GM13976 (cell line): Measurements from ENCODE around the gene MYL4.
A peak's percentile ranks its signal among the peaks of the same experiment; 100 is the strongest.

Experiments
- DNase-seq: peaks from one replicate; pipeline ENCODE4 v3.0.0; 2012; ENCODE audit warnings: low spot score
- in situ Hi-C: fragments of 300-500 bp; cut with MboI; formaldehyde crosslinking; loops from one replicate; pipeline ENCODE4 v1.12.0; 2022; ENCODE audit warnings: low sequenced_read_pairs, mixed read lengths, inconsistent platforms; ENCODE audit not compliant: unreplicated experiment
- TF ChIP-seq, protein P1 (sequence below): IDR thresholded peaks from 2 replicates; pipeline ENCODE4 v1.5.1; 2012; ENCODE audit warnings: borderline replicate concordance, mild to moderate bottlenecking; ENCODE audit not compliant: insufficient read depth; ENCODE audit errors: extremely low read depth, missing control alignments, control extremely low read depth

The MYL4 gene

DNA sequence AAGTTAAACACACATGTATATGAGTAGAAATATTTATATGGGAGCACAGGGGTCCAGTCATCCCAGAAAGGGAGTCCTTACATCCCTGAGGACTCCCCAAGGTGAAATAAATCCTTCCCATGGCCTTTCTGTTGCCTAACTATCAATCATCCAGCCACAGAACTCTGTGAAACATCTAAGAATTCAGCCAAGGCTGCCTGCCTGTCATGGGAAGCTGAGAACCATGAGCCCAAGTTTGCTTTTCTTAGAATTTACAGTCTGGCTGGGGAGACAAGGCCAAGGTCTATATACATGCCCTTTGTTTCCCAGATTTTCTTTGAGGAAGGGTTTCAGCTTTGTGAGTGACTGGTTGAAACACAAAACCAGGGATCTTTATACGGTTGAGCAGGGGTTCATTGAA is 15.8 kb downstream of the MYL4 start:
- DNase-seq = no peak
- in situ Hi-C loops = no loop called here
- TF ChIP-seq, protein P1, sequence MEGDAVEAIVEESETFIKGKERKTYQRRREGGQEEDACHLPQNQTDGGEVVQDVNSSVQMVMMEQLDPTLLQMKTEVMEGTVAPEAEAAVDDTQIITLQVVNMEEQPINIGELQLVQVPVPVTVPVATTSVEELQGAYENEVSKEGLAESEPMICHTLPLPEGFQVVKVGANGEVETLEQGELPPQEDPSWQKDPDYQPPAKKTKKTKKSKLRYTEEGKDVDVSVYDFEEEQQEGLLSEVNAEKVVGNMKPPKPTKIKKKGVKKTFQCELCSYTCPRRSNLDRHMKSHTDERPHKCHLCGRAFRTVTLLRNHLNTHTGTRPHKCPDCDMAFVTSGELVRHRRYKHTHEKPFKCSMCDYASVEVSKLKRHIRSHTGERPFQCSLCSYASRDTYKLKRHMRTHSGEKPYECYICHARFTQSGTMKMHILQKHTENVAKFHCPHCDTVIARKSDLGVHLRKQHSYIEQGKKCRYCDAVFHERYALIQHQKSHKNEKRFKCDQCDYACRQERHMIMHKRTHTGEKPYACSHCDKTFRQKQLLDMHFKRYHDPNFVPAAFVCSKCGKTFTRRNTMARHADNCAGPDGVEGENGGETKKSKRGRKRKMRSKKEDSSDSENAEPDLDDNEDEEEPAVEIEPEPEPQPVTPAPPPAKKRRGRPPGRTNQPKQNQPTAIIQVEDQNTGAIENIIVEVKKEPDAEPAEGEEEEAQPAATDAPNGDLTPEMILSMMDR = no peak

DNA sequence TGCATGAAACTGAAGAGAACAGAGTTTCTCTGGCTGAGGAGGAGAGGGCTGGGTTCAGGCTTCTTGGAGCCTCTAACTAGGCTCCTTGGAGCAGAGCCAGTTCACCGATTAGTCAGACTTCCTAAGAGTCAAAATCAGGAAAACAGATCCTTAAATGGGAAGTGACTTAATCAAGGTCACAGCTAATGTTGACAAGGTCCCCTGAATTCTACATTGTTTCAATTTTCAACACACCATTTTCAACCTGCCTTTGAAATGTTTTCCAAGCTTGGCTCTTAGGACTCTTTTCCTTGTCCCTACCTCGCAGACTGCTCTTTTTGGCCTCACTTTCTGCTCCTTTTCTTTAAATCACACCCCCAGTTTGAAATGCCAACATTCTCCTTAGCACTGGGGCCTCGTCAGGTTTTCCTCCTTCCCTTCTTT is 16.3 kb downstream of the MYL4 start:
- no peak for DNase-seq
- TF ChIP-seq, protein P1 = no peak
- in situ Hi-C loops = no loop called here

DNA sequence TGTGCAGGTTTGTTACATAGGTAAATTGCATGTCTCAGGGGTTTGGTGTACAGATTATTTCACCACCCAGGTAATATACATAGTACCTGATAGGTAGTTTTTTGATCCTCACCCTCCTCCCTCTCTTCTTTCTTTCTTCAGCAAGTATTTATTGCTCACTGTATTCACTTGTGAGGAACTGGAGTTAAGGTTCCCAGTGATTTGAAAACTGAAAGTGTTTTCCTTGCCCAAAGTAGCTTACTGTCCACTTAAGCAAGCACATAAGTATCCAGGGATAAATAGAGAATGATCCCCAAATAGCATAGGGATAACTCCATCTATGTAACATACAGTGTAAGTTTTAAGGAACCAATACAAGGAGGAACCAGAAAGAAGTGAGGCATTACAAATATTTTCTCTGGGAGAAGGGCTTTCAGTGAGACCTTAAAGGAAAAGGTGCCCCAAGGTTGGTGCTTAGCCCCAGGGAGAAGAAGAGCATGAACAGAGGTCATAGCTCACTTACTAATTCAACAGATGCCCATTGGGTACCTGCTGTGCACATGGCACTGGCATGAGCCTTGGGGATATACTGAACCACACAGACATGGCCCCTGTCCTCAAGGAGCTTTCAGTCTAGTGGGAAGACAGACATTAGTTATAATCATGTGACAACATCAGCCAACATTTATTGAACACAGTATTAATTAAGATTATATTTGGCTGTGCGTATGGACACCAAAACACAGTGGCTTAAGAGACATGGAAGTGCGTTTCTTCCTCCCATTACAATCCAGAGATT is 17.0 kb downstream of the MYL4 start:
- TF ChIP-seq, protein P1 = no peak
- in situ Hi-C loops = no loop called here
- DNase-seq = no peak

DNA sequence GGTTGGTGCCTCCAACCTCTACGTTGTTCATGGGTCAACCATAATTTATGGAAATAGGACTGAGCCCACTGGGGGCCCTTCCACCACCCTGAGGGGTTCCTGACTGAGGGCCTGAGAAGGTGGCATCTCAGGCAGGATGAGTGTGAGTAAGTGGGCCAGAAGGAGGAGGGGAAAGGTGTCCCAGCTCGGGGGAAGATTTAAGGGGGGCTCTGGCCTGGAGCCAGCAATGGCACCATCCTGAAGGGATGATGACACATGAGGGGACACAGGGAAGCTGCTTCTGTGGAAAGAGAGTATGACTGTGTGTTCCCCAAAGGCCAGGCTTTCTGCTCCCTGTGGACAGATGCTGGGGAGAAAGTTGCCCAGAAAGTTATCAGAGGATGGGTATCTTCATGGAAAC is 18.7 kb downstream of the MYL4 start:
- in situ Hi-C loops = no loop called here
- DNase-seq = no peak
- TF ChIP-seq, protein P1 = no peak

DNA sequence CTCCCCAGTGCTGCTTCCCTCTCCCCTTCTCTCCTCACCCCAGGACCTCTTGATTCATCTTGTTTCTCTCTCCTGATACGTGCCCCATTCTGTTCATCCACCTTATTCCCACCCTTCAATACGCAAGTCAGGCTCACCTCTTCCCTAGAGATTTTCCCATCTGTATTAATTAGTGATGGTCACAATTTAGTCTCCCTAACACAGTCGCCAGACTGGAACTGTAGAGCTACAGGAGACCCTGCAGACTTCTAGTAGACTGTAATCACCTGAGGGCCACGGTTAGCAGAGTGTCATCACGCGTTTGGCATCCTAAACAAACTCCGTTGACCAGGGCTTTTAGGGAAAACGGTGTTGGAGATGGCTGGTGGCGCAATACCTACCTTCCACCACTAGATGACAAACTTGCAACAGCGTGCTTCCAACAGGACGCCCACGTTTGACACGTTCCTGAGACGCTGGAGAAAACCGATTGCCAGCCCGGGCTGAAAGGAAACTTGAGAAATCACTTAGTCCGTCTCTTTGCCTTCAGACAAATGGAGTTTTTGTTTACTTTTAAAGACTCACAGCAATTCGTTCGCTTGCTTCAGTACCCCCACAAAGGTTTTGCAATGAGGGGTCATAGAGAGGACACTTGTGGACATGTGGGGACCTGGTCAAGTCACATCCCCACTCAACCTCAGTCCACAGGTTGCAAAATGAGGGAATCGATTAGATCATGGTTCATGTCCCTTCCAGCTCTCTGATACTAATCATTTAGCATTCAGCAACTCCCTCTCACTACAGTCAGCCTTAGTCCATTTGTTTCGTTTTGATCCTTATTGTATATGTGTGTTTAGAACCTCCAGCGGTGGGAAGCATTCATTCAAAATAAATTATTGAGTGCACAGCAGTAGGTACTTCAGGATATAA is 20.6 kb downstream of the MYL4 start:
- peak; percentile 79 for DNase-seq
- in situ Hi-C loops = loop anchor here (5.0 to 10.0 kb wide), 2 partner anchors 83 to 385 kb away; no protein-coding TSS in a partner anchor
- TF ChIP-seq, protein P1 = peak; percentile 95

DNA sequence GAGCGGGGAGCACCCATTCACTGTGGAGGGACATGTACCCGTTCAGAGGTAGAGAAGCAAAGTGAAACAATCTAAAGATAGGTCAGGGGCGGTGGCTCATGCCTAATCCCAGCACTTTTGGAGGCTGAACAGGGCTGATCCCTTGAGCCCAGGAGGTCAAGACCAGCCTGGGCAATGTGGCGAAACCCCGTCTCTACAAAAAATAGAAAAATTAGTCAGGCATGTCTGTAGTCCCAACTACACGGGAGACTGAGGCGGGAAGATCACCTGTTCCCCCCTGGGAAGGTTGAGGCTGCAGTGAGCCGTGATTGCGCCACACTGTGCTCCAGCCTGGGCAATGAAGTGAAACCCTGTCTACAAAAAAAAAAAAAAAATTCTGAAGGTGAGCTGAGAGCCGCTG is 21.7 kb downstream of the MYL4 start:
- in situ Hi-C loops = loop anchor here (5.0 to 10.0 kb wide), 2 partner anchors 81 to 384 kb away; no protein-coding TSS in a partner anchor
- TF ChIP-seq, protein P1 = no peak
- DNase-seq = no peak
